ENCODE results near the gene PRSS21. TPM values are rescaled to one million over a fixed set of nuclear protein-coding genes. Genes with fewer than 3 reads are reported as not detected.

Gene PRSS21
- total RNA-seq, 2 experiments from 2014 or later, result not detected

- no peak for ATAC-seq (ENCODE audit: poor library complexity)
- ChIA-PET CTCF (no interaction called here), POLR2A (interaction anchor here (1.0 to 1.1 kb wide), 2 partner anchors 15 to 19 kb away, joined by 3 read pairs; no protein-coding TSS in a partner anchor)
- Histone ChIP-seq H3K4me1 (ENCODE audit: insufficient read depth, low read length) (peaks cover 52% of the 10 kb centered on the region), H3K27ac (ENCODE audit: low read depth in 1 of 2, low read length in 2 of 2) (no peak overlapping the region), H3K9me3 (ENCODE audit: control insufficient read depth in 1 of 2, insufficient read depth in 1 of 2, low read length in 2 of 2) (no peaks in the 10 kb centered on the region), H3K4me3 (ENCODE audit: low read length) (no peak overlapping the region), H3K36me3 (ENCODE audit: insufficient read depth, low read length) (peaks cover 85% of the 10 kb centered on the region), H3K27me3 (ENCODE audit: control insufficient read depth in 1 of 2, insufficient read depth in 2 of 2, low read length in 2 of 2) (no peaks in the 10 kb centered on the region)
- Mint-ChIP-seq H3K36me3 (ENCODE audit: low read depth) (peaks cover 83% of the 10 kb centered on the region), H3K4me1 (ENCODE audit: low read depth) (peaks cover 33% of the 10 kb centered on the region), H3K9me3 (no peaks in the 10 kb centered on the region), H3K27me3 (no peaks in the 10 kb centered on the region), H3K4me3 (no peak overlapping the region), H3K27ac (peak overlapping the region; percentile 39)
- peak in 2 of 14 experiments; percentile 18 to 28 for DNase-seq
- no peak for TF ChIP-seq CTCF (IDR thresholded peaks at IDR 0.05)
- intact Hi-C loops (cut with DNase I, micrococcal nuclease), result no loop called here
Measured at GRCh38 chr16:2771496-2772402, 45.3 kb upstream of the PRSS21 start.

- TF ChIP-seq CTCF (IDR thresholded peaks at IDR 0.05), result no peak
- ChIA-PET CTCF (interaction anchor here (1.0 to 1.2 kb wide), 2 partner anchors 19 to 95 kb away, joined by 3 read pairs; no protein-coding TSS in a partner anchor), POLR2A (interaction anchor here (1.1 to 1.2 kb wide), 2 partner anchors 20 to 91 kb away, joined by 3 read pairs; partner anchors contain the start of gene KCTD5)
- no peak for DNase-seq
- Mint-ChIP-seq H3K4me1 (ENCODE audit: low read depth) (peaks cover 41% of the 10 kb centered on the region), H3K27me3 (no peaks in the 10 kb centered on the region), H3K36me3 (ENCODE audit: low read depth) (peaks cover 80% of the 10 kb centered on the region), H3K4me3 (no peak overlapping the region), H3K27ac (peak overlapping the region; percentile 30), H3K9me3 (no peaks in the 10 kb centered on the region)
- no peaks in the 10 kb centered on the region for H3K9me3 ChIP-seq (ENCODE audit: control insufficient read depth in 1 of 2, insufficient read depth in 1 of 2, low read length in 2 of 2)
- peaks cover 69% of the 10 kb centered on the region for H3K36me3 ChIP-seq (ENCODE audit: insufficient read depth, low read length)
- H3K4me1 ChIP-seq (ENCODE audit: insufficient read depth, low read length), result peaks cover 54% of the 10 kb centered on the region
- ATAC-seq (ENCODE audit: poor library complexity), result no peak
- no peak overlapping the region for H3K4me3 ChIP-seq (ENCODE audit: low read length)
- intact Hi-C loops (cut with DNase I, micrococcal nuclease), result no loop called here
- H3K27me3 ChIP-seq (ENCODE audit: control insufficient read depth in 1 of 2, insufficient read depth in 2 of 2, low read length in 2 of 2), result no peaks in the 10 kb centered on the region
- H3K27ac ChIP-seq (ENCODE audit: low read depth in 1 of 2, low read length in 2 of 2), result no peak overlapping the region
Measured at GRCh38 chr16:2773188-2773968, 43.7 kb upstream of the PRSS21 start.

GRCh38 chr16:2774161-2774891 lies 42.7 kb upstream of the PRSS21 start:
- Histone ChIP-seq H3K9me3 (ENCODE audit: control insufficient read depth in 1 of 2, insufficient read depth in 1 of 2, low read length in 2 of 2) (no peaks in the 10 kb centered on the region), H3K36me3 (ENCODE audit: insufficient read depth, low read length) (peaks cover 59% of the 10 kb centered on the region), H3K27ac (ENCODE audit: low read depth in 1 of 2, low read length in 2 of 2) (peak overlapping the region in 1 of 2 donors; percentile 11), H3K4me1 (ENCODE audit: insufficient read depth, low read length) (peaks cover 64% of the 10 kb centered on the region), H3K27me3 (ENCODE audit: control insufficient read depth in 1 of 2, insufficient read depth in 2 of 2, low read length in 2 of 2) (no peaks in the 10 kb centered on the region), H3K4me3 (ENCODE audit: low read length) (no peak overlapping the region)
- ATAC-seq (ENCODE audit: poor library complexity), result no peak
- no peaks in the 10 kb centered on the region for H3K9me3 Mint-ChIP-seq
- H3K27me3 Mint-ChIP-seq, result no peaks in the 10 kb centered on the region
- TF ChIP-seq CTCF (IDR thresholded peaks at IDR 0.05), result no peak
- intact Hi-C loops (cut with DNase I, micrococcal nuclease), result no loop called here
- peaks cover 46% of the 10 kb centered on the region for H3K4me1 Mint-ChIP-seq (ENCODE audit: low read depth)
- peaks cover 70% of the 10 kb centered on the region for H3K36me3 Mint-ChIP-seq (ENCODE audit: low read depth)
- ChIA-PET CTCF (interaction anchor here (1.0 to 1.2 kb wide), 2 partner anchors 20 to 94 kb away, joined by 3 read pairs; no protein-coding TSS in a partner anchor), POLR2A (interaction anchor here (1.2 to 5.4 kb wide), 2 partner anchors 21 to 92 kb away, joined by 3 to 88 read pairs; partner anchors contain the start of genes KCTD5 and SRRM2)
- DNase-seq, result no peak
- peak overlapping the region; percentile 34 for H3K4me3 Mint-ChIP-seq
- H3K27ac Mint-ChIP-seq, result peak overlapping the region; percentile 30
